Spleen (tissue), 7 donors: ENCODE results near the gene DIMT1.
A peak's percentile ranks its signal among the peaks of the same experiment; 100 is the strongest.

Experiments
- POLR2A ChIP-seq, 3 donors: fragments of 450-650 bp; IDR thresholded peaks; one replicate each; pipeline ENCODE4 v1.5.1; 2017; ENCODE audit warnings: antibody characterized with exemption in 3 of 3, mild to moderate bottlenecking in 1 of 3
- POLR2AphosphoS5 ChIP-seq, 3 donors: sonication (generic); formaldehyde crosslinking; IDR thresholded peaks; one replicate each; pipeline ENCODE4 v1.5.1; 2017; ENCODE audit warnings: antibody characterized with exemption in 3 of 3
- TF ChIP-seq, protein P1 (sequence below), 11 experiments: fragments of 200-600 bp in 7 of 11; fragments of 450-650 bp in 4 of 11; sonication (generic) in 4 of 11; IDR thresholded peaks in 8 of 11; conservative IDR thresholded peaks in 3 of 11; 1 replicate in 7 of 11; 2 replicates in 4 of 11; pipeline versions ENCODE4 v1.4.0 to v1.8.0; 2016 to 2021; ENCODE audit warnings: antibody characterized with exemption in 11 of 11, inconsistent platforms in 4 of 11, mild to moderate bottlenecking in 1 of 11
- donor health status: DM: no; HTN: no; CAD: no; lungs with moderate emphysema.
- donor health status: DM: no; HTN: no; CAD: no.
- donor health status: DM: no; HTN: no; CAD: no.

DNA sequence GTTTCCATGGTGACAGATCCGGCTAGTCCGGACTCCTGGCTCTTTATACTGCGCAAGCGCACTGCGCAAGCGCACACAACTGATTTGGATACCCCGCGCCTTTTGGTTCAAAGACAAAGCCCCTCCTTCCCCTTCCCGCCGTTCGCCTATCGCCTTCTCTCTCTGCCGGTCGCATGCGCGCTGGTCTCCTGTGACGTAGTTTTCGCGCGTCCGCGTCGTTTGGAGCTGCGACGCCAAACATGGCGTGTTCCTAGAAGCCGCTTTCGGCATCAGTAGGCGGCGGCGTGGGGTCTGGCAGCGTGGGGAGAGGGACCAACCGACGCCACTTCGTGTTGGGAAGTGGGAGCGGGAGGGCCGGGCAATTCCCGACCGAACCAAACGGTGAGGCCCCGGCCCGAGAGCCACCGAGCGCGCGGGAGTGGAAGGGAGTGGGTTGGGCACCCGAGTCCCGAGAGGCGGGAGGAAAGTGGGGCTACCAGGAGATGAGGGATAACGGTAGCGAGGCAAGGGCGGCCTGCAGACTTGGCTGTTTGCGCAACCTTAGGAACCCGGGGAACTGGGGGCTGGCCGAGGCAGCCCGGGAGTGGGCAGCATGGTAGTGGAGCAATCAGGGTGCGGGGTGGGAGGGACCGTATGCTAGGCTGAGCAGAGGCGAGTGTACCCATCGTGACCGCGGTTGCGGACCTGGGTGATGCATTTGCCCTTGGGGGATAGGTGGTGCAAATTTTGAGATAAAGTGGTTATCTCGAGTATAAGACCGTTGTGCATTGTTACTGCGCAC, 9.0 kb upstream of the DIMT1 start, which contains the start of gene IPO11:
- TF ChIP-seq, protein P1, sequence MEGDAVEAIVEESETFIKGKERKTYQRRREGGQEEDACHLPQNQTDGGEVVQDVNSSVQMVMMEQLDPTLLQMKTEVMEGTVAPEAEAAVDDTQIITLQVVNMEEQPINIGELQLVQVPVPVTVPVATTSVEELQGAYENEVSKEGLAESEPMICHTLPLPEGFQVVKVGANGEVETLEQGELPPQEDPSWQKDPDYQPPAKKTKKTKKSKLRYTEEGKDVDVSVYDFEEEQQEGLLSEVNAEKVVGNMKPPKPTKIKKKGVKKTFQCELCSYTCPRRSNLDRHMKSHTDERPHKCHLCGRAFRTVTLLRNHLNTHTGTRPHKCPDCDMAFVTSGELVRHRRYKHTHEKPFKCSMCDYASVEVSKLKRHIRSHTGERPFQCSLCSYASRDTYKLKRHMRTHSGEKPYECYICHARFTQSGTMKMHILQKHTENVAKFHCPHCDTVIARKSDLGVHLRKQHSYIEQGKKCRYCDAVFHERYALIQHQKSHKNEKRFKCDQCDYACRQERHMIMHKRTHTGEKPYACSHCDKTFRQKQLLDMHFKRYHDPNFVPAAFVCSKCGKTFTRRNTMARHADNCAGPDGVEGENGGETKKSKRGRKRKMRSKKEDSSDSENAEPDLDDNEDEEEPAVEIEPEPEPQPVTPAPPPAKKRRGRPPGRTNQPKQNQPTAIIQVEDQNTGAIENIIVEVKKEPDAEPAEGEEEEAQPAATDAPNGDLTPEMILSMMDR (IDR thresholded peaks at IDR 0.05 in 8 of 11, conservative IDR thresholded peaks at IDR 0.05 in 3 of 11) = peak in 1 of 11 experiments; percentile 29
- TF ChIP-seq POLR2A (IDR thresholded peaks at IDR 0.05) (peak; percentile 15 to 38 (median 25)), POLR2AphosphoS5 (IDR thresholded peaks at IDR 0.05) (peak; percentile 98 to 99 (median 99))
